Ishikawa (cell line): ENCODE results near the gene CIAO2B.

Source experiments
- CEBPB ChIP-seq: IDR thresholded peaks from 2 replicates; pipeline ENCODE4 v1.6.1; 2012
- EP300 ChIP-seq: IDR thresholded peaks from 2 replicates; pipeline ENCODE4 v1.6.1; 2012; ENCODE audit warnings: borderline replicate concordance
- MAX ChIP-seq: IDR thresholded peaks from 2 replicates; pipeline ENCODE4 v1.6.1; 2012
- TAF1 ChIP-seq: IDR thresholded peaks from 2 replicates; pipeline ENCODE4 v1.6.1; 2012; ENCODE audit warnings: low read depth, mild to moderate bottlenecking
- YY1 ChIP-seq: IDR thresholded peaks from 2 replicates; pipeline ENCODE4 v1.6.1; 2012; ENCODE audit warnings: low read depth
- TF ChIP-seq, protein P1 (sequence below): IDR thresholded peaks from 2 replicates; pipeline ENCODE4 v1.6.1; 2012; ENCODE audit warnings: low read depth, mild to moderate bottlenecking
- TF ChIP-seq, protein P2 (sequence below): IDR thresholded peaks from 2 replicates; pipeline ENCODE4 v1.6.1; 2012

DNA sequence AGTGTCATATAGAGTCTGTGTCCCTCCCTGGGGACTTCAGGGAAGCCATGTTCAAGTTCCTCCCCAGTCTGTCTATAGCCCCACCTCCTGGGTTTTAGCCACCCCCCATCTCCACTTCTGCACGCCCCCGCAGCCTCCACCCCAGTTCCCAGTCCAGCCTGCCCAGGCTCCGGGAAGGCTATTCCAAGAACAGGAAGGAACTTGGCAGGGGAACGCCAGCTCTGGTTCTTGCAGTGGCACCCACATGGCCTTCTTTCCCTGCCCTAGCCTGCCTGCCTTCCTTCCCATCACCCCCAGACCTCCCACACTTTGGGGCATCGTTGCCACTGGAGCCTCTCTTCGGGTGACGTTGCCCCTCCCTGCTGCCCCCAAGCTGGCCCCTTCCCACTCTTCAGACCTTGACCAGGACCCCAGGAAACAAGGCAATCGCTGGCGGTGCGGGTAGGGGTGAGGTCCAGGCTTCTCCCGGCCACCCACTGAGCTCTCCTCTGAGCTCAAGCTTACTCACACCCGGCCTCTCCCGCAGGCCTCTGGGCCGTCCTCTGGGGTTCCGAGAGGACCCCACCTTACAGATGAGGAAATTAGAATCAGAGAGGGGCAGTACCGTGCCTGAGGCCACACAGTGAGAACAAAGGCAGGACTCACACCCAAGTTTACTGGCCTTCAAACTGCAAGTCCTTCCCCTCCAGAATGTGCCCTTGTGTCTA is 45.0 kb upstream of the CIAO2B start:
- no peak for TF ChIP-seq MAX
- TF ChIP-seq, protein P1, sequence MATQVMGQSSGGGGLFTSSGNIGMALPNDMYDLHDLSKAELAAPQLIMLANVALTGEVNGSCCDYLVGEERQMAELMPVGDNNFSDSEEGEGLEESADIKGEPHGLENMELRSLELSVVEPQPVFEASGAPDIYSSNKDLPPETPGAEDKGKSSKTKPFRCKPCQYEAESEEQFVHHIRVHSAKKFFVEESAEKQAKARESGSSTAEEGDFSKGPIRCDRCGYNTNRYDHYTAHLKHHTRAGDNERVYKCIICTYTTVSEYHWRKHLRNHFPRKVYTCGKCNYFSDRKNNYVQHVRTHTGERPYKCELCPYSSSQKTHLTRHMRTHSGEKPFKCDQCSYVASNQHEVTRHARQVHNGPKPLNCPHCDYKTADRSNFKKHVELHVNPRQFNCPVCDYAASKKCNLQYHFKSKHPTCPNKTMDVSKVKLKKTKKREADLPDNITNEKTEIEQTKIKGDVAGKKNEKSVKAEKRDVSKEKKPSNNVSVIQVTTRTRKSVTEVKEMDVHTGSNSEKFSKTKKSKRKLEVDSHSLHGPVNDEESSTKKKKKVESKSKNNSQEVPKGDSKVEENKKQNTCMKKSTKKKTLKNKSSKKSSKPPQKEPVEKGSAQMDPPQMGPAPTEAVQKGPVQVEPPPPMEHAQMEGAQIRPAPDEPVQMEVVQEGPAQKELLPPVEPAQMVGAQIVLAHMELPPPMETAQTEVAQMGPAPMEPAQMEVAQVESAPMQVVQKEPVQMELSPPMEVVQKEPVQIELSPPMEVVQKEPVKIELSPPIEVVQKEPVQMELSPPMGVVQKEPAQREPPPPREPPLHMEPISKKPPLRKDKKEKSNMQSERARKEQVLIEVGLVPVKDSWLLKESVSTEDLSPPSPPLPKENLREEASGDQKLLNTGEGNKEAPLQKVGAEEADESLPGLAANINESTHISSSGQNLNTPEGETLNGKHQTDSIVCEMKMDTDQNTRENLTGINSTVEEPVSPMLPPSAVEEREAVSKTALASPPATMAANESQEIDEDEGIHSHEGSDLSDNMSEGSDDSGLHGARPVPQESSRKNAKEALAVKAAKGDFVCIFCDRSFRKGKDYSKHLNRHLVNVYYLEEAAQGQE = no peak
- TF ChIP-seq TAF1 = no peak
- TF ChIP-seq, protein P2, sequence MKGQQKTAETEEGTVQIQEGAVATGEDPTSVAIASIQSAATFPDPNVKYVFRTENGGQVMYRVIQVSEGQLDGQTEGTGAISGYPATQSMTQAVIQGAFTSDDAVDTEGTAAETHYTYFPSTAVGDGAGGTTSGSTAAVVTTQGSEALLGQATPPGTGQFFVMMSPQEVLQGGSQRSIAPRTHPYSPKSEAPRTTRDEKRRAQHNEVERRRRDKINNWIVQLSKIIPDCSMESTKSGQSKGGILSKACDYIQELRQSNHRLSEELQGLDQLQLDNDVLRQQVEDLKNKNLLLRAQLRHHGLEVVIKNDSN = no peak
- no peak for TF ChIP-seq CEBPB
- TF ChIP-seq EP300 = no peak
- no peak for TF ChIP-seq YY1
